ENCODE measurements around the gene SYT8. TPM values are rescaled to one million over a fixed set of nuclear protein-coding genes. Genes with fewer than 3 reads are reported as not detected.

SYT8 gene
- total RNA-seq, 1 experiment from 2014 or later: 1.0 TPM

DNA sequence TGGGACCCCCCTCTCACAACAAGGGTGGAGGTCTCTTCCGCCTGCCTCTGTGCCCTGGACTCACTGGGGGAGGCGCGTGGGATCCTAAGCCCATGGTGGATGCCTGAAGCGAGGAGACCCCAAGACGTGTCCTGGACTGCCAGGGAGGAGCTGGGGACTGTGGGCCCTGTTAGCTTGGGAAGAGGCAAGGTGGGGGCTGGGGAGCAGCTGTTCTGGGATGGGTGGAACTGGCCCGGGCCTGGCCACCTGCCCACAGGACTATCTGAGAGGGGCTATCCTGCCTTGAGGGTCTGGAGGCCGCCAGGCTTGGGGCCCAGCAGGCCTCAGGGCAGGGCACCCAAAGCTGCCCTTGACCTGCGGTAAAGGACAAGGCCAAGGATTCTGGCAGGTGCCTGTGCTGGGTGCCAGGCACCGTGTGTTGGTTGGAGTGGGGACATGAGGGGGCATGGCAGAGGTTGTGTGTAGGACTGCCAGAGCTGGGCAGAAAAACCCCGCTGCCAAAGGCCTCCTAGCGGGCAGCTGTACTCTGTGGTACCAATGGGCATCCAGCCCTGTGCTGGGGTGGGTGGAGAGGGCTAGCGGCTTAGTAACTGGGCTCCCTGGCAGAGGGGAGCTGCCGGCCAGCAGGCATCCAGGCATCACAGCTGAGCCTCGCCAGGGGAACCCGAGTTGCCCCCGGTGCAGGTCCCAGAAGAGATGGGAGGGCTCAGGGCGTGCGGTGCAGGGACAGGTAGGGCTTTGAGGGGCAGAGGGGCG, 18.8 kb downstream of the SYT8 start:
- no peaks in the 10 kb centered on the region for H3K9me3 ChIP-seq (ENCODE audit: control insufficient read depth in 1 of 2, insufficient read depth in 1 of 2, low read depth in 1 of 2, low read length in 2 of 2)
- H3K27ac ChIP-seq (ENCODE audit: low read depth, low read length): no peak overlapping the region
- no peak overlapping the region for H3K9ac ChIP-seq (ENCODE audit: low read length)
- CTCF ChIA-PET: no interaction called here
- no peaks in the 10 kb centered on the region for H3K36me3 ChIP-seq (ENCODE audit: control insufficient read depth in 1 of 2, insufficient read depth in 2 of 2, low read length in 2 of 2)
- H3K9me2 ChIP-seq (ENCODE audit: insufficient read depth): no peaks in the 10 kb centered on the region
- RAD21 ChIA-PET (ENCODE audit: low non-redundant PET in 1 of 2, low total read pairs in 2 of 2, uncharacterized antibody in 2 of 2, unreplicated experiment in 2 of 2): interaction anchor here in 1 of 2 experiments (0.6 kb wide), 1 partner anchor 14 kb away, joined by 3 read pairs; no protein-coding TSS in a partner anchor
- intact Hi-C loops (cut with micrococcal nuclease): no loop called here
- no peak overlapping the region for H3K4me3 ChIP-seq (replicated peaks in 1 of 2; ENCODE audit: low read depth in 1 of 2, low read length in 2 of 2)
- no peak overlapping the region for H3K4me2 ChIP-seq (ENCODE audit: low read length)
- POLR2A ChIA-PET: no interaction called here
- H3K79me2 ChIP-seq (ENCODE audit: insufficient read depth, low read length): no peaks in the 10 kb centered on the region
- no peak for DNase-seq (ENCODE audit: low read depth, low spot score)
- no peaks in the 10 kb centered on the region for H4K20me1 ChIP-seq (ENCODE audit: insufficient read depth)
- no peaks in the 10 kb centered on the region for H3K4me1 ChIP-seq (ENCODE audit: control insufficient read depth in 1 of 2, insufficient read depth in 2 of 2, low read length in 2 of 2)
- H3K27me3 ChIP-seq (ENCODE audit: insufficient read depth, low read length): no peaks in the 10 kb centered on the region
- TF ChIP-seq FOSL1 (IDR thresholded peaks at IDR 0.05; ENCODE audit: low read depth) (no peak), SIN3A (IDR thresholded peaks at IDR 0.05; ENCODE audit: low read depth) (no peak), ZNF274 (IDR thresholded peaks at IDR 0.05; ENCODE audit: low read depth, low read length) (no peak), CEBPB (IDR thresholded peaks at IDR 0.05; ENCODE audit: low read depth) (no peak), SRF (IDR thresholded peaks at IDR 0.05; ENCODE audit: low read depth) (no peak)
- BruUV-seq (replicated peaks): no TSS peak
- no peak overlapping the region for H2AFZ ChIP-seq (ENCODE audit: low read depth, low read length, poor library complexity, severe bottlenecking)
- no peak for ATAC-seq

DNA sequence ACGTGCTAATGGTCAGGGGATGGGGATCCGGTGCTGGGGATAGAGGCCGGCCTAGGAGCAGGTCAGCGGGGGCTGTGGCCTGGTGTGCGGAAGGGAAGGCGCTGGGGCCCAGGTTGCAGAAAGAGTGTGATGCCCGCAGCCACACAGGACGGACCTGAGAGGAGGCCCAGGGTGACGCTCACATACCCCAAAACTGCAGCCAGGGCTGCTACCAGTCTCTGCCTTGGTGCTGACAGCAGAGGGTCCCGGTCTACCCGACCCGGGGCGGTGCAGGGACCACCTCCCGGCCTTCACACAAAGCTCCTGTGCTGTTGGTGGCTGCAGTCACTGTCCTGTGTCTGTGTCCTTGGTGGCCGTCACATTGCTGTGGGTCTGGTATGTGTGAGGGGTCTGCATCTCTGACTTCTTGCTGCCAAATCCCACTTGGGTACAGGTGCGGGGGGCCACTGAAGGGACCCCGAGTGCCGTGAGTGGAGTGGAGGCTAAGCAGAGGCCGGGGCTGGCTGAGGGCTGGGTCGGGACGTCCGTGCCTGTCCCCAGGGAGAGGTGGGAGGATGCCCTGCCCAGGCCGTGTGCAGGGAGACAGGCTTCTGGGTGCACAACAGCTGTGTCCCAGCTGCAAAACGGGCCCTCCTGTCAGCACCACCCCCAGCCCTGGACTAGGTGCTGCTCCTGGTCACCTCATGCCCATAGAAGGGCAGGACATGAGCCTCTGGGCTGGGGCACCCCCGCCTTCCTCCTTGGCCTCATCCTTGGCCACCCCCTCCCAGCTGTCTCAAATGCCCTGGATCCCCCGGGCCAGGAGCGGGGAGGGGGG, 19.6 kb downstream of the SYT8 start:
- CTCF ChIA-PET: no interaction called here
- no peak overlapping the region for H2AFZ ChIP-seq (ENCODE audit: low read depth, low read length, poor library complexity, severe bottlenecking)
- ATAC-seq (no peak), DNase-seq (ENCODE audit: low read depth, low spot score) (no peak)
- H3K4me2 ChIP-seq (ENCODE audit: low read length): no peak overlapping the region
- no peak overlapping the region for H3K4me3 ChIP-seq (replicated peaks in 1 of 2; ENCODE audit: low read depth in 1 of 2, low read length in 2 of 2)
- BruUV-seq (replicated peaks): no TSS peak
- H3K9me2 ChIP-seq (ENCODE audit: insufficient read depth): no peaks in the 10 kb centered on the region
- RAD21 ChIA-PET (ENCODE audit: low non-redundant PET in 1 of 2, low total read pairs in 2 of 2, uncharacterized antibody in 2 of 2, unreplicated experiment in 2 of 2): no interaction called here
- H3K79me2 ChIP-seq (ENCODE audit: insufficient read depth, low read length): no peaks in the 10 kb centered on the region
- intact Hi-C loops (cut with micrococcal nuclease): no loop called here
- H3K27me3 ChIP-seq (ENCODE audit: insufficient read depth, low read length): no peaks in the 10 kb centered on the region
- no peaks in the 10 kb centered on the region for H3K36me3 ChIP-seq (ENCODE audit: control insufficient read depth in 1 of 2, insufficient read depth in 2 of 2, low read length in 2 of 2)
- no peaks in the 10 kb centered on the region for H3K9me3 ChIP-seq (ENCODE audit: control insufficient read depth in 1 of 2, insufficient read depth in 1 of 2, low read depth in 1 of 2, low read length in 2 of 2)
- H4K20me1 ChIP-seq (ENCODE audit: insufficient read depth): no peaks in the 10 kb centered on the region
- H3K9ac ChIP-seq (ENCODE audit: low read length): no peak overlapping the region
- POLR2A ChIA-PET: no interaction called here
- no peaks in the 10 kb centered on the region for H3K4me1 ChIP-seq (ENCODE audit: control insufficient read depth in 1 of 2, insufficient read depth in 2 of 2, low read length in 2 of 2)
- no peak for TF ChIP-seq JUND (IDR thresholded peaks at IDR 0.05)
- TF ChIP-seq CEBPB (IDR thresholded peaks at IDR 0.05; ENCODE audit: low read depth): no peak
- TF ChIP-seq CBX3 (IDR thresholded peaks at IDR 0.05; ENCODE audit: low read depth): no peak
- H3K27ac ChIP-seq (ENCODE audit: low read depth, low read length): no peak overlapping the region
